Glutamatergic neuron (in vitro differentiated cells): ENCODE measurements around the gene PAXIP1. TPM values are rescaled to one million over a fixed set of nuclear protein-coding genes. Genes with fewer than 3 reads are reported as not detected.

Source experiments
- DNase-seq: peaks from one replicate; pipeline ENCODE4 v3.0.0; 2022
- H3K27ac Mint-ChIP-seq: one replicate; pipeline ENCODE4 v1.8.0; 2020; ENCODE audit warnings: mild to moderate bottlenecking, mixed read lengths, inconsistent platforms; ENCODE audit not compliant: unreplicated experiment
- H3K27me3 Mint-ChIP-seq: one replicate; pipeline ENCODE4 v1.8.0; 2020; ENCODE audit warnings: mild to moderate bottlenecking, moderate library complexity, mixed read lengths, inconsistent platforms; ENCODE audit not compliant: unreplicated experiment
- H3K36me3 Mint-ChIP-seq: one replicate; pipeline ENCODE4 v1.8.0; 2020; ENCODE audit warnings: mild to moderate bottlenecking, mixed read lengths, inconsistent platforms; ENCODE audit not compliant: unreplicated experiment
- H3K4me1 Mint-ChIP-seq: one replicate; pipeline ENCODE4 v1.8.0; 2020; ENCODE audit warnings: mild to moderate bottlenecking, low read depth, mixed read lengths, inconsistent platforms; ENCODE audit not compliant: unreplicated experiment
- H3K4me3 Mint-ChIP-seq: one replicate; pipeline ENCODE4 v1.8.0; 2020; ENCODE audit warnings: mild to moderate bottlenecking, mixed read lengths, inconsistent platforms; ENCODE audit not compliant: unreplicated experiment
- H3K9me3 Mint-ChIP-seq: one replicate; pipeline ENCODE4 v1.8.0; 2020; ENCODE audit warnings: mild to moderate bottlenecking, moderate library complexity, mixed read lengths, inconsistent platforms; ENCODE audit not compliant: unreplicated experiment
- total RNA-seq: library from RNA; stranded (reverse); fragmentation: NEBNext Ultra II Directional; extraction: Animal tissue kit (Norgen Biotek cat#: 25700); gene quantifications from one replicate; pipeline ENCODE4 v1.2.1, GENCODE V29; 2021; ENCODE audit not compliant: unreplicated experiment
- TF ChIP-seq, protein P1 (sequence below): fragments of 200-600 bp; sonication (generic); IDR thresholded peaks from one replicate; pipeline ENCODE4 v1.5.0; 2021; ENCODE audit not compliant: partially characterized antibody, unreplicated experiment

Gene PAXIP1
- total RNA-seq, 1 donor from 2014 or later, result 13.8 TPM

DNA sequence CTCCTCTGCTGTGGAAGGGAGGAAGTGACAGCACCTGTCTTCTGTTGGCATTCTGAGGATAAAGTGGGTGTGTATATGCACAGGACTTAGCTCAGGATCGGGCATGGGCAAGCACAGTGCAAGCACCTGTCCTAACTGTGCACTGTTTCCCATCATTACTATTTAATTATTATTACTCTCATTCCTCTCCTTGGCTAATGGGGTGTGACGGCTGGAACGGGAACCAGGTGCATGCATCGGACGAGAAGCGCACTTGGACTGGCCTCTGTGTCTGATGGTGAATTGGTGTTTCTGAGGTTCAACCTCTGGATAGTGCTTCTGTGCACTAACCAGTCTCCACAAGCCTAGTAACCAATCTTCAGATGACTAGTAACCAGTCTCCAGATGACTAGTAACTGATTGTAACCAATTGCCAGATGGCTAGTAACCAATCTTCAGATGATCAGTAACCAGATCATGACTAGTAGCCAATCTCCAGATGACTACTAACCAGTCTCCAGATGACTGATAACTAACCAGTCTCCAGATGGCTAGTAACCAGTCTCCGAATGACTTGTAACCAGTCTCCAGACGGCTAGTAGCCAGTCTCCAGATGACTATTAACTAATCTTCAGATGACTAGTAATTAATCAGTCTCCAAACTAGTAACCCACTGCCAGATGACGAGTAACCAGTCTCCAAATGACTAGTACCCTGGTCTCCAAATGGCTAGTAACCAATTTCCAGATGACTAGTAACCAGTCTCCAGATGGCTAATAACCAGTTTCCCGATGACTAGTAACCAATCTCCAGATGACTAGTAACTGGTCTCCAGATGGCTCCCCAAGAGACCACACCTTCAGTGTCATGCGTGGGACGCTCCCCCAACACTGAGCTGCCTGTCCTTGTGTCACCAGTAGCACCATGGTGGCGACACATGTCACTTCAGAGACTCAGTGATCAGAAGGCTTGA lies 85.8 kb downstream of the PAXIP1 start:
- DNase-seq, result no peak
- Mint-ChIP-seq H3K9me3 (peaks cover 4% of the 10 kb centered on the region), H3K4me3 (no peak overlapping the region), H3K36me3 (no peaks in the 10 kb centered on the region), H3K4me1 (no peaks in the 10 kb centered on the region), H3K27ac (no peak overlapping the region), H3K27me3 (peaks cover 1% of the 10 kb centered on the region)
- TF ChIP-seq, protein P1, sequence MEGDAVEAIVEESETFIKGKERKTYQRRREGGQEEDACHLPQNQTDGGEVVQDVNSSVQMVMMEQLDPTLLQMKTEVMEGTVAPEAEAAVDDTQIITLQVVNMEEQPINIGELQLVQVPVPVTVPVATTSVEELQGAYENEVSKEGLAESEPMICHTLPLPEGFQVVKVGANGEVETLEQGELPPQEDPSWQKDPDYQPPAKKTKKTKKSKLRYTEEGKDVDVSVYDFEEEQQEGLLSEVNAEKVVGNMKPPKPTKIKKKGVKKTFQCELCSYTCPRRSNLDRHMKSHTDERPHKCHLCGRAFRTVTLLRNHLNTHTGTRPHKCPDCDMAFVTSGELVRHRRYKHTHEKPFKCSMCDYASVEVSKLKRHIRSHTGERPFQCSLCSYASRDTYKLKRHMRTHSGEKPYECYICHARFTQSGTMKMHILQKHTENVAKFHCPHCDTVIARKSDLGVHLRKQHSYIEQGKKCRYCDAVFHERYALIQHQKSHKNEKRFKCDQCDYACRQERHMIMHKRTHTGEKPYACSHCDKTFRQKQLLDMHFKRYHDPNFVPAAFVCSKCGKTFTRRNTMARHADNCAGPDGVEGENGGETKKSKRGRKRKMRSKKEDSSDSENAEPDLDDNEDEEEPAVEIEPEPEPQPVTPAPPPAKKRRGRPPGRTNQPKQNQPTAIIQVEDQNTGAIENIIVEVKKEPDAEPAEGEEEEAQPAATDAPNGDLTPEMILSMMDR, result no peak

DNA sequence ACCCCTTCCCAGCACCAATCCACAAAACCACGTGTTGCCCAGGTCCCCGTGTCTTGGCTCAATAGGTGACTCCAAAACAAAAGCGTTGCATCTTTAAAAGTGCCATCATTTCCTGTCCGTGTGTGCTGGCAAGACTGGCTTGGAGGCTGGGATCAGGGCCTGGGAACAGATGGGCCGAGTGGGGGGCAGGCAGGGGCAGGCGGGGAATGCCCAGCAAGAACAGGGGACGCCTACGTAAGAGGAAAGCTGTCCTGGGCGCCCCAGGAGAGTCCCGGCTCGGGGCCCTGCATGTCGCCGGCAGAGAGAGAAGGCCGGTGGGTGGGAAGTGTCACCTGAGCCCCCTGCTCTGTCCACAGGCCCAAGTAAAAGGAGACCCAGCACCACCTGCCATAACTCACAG lies 86.5 kb downstream of the PAXIP1 start:
- no peaks in the 10 kb centered on the region for H3K4me1 Mint-ChIP-seq
- peaks cover 1% of the 10 kb centered on the region for H3K27me3 Mint-ChIP-seq
- no peaks in the 10 kb centered on the region for H3K36me3 Mint-ChIP-seq
- no peak for DNase-seq
- H3K27ac Mint-ChIP-seq, result no peak overlapping the region
- TF ChIP-seq, protein P1, result no peak
- peaks cover 4% of the 10 kb centered on the region for H3K9me3 Mint-ChIP-seq
- H3K4me3 Mint-ChIP-seq, result no peak overlapping the region

DNA sequence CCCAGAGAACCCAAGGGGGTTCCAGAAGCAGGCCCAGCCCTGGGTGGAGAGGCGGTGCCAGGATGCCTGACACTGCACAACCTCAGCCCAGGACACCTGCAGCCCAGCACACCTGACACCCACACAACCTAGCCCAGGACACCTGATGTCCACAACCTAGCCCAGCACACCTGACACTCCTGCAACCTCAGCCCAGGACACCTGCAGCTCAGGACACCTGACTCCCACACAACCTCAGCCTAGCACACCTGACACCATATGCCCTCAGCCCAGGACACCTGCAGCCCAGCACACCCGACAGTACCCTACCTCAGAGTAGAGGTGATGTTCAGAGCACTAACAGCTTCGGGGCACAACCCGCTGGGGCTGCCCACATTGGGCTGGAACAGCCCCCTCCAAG lies 87.3 kb downstream of the PAXIP1 start:
- Mint-ChIP-seq H3K27ac (no peak overlapping the region), H3K4me3 (no peak overlapping the region), H3K36me3 (peaks cover 6% of the 10 kb centered on the region), H3K9me3 (peaks cover 8% of the 10 kb centered on the region), H3K4me1 (no peaks in the 10 kb centered on the region), H3K27me3 (peaks cover 1% of the 10 kb centered on the region)
- TF ChIP-seq, protein P1, result no peak
- no peak for DNase-seq

DNA sequence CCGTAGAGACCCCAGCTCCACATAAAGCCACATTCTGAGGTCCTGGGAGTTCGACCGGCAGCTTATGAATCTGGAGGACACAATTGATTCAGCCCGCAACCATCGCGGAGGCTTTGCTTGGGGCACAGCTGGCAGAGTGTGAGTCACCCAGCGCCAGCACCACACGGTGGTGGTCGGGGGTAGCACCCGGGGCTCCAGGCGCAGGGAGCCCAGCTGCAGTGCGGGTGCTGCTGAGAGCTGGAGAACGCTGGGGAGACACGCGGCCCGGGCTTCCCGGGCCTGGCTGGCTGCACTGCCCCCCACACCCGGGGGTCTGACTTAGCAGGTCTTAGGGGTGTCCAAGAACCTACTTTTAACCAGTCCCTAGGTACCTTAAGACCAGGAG lies 87.9 kb downstream of the PAXIP1 start:
- DNase-seq, result peak; percentile 32
- Mint-ChIP-seq H3K4me3 (no peak overlapping the region), H3K27me3 (peaks cover 1% of the 10 kb centered on the region), H3K4me1 (no peaks in the 10 kb centered on the region), H3K27ac (no peak overlapping the region), H3K36me3 (peaks cover 7% of the 10 kb centered on the region), H3K9me3 (peaks cover 10% of the 10 kb centered on the region)
- TF ChIP-seq, protein P1, result no peak
